ENCODE measurements around the gene IRF2BPL.
A peak's percentile ranks its signal among the peaks of the same experiment; 100 is the strongest.

The IRF2BPL gene

GRCh38 chr14:76985540-76986230 is 42.8 kb downstream of the IRF2BPL start:
- DNase-seq (ENCODE audit: low read depth), result no peak

GRCh38 chr14:76984787-76985375 is 43.6 kb downstream of the IRF2BPL start:
- no peak for DNase-seq (ENCODE audit: low read depth)

- no peak for DNase-seq (ENCODE audit: low read depth)
Measured at GRCh38 chr14:76984297-76984696, 44.2 kb downstream of the IRF2BPL start.

GRCh38 chr14:76981670-76982069 is 46.8 kb downstream of the IRF2BPL start:
- no peak for DNase-seq (ENCODE audit: low read depth)

GRCh38 chr14:76977793-76978720 is 50.5 kb downstream of the IRF2BPL start:
- DNase-seq (ENCODE audit: low read depth), result peak; percentile 41

GRCh38 chr14:76976240-76977005 is 52.1 kb downstream of the IRF2BPL start:
- no peak for DNase-seq (ENCODE audit: low read depth)

GRCh38 chr14:76975812-76976211 is 52.7 kb downstream of the IRF2BPL start:
- no peak for DNase-seq (ENCODE audit: low read depth)

GRCh38 chr14:76975051-76975450 is 53.5 kb downstream of the IRF2BPL start:
- no peak for DNase-seq (ENCODE audit: low read depth)
